Fibroblast of skin of scalp (primary cell): ENCODE results near the gene SDC4.

Experiments
- DNase-seq: peaks from one replicate; pipeline ENCODE4 v3.0.0-alpha.2; 2013

The SDC4 gene

GRCh38 chr20:45294003-45294368 is 54.2 kb downstream of the SDC4 start:
- no peak for DNase-seq

GRCh38 chr20:45293041-45294002 is 54.9 kb downstream of the SDC4 start:
- DNase-seq = peak; percentile 72

GRCh38 chr20:45292343-45292742 is 55.9 kb downstream of the SDC4 start:
- DNase-seq = no peak

- no peak for DNase-seq
These were observed 56.7 kb downstream of the SDC4 start for GRCh38 chr20:45291526-45291925.

- peak; percentile 78 for DNase-seq
These were observed 57.4 kb downstream of the SDC4 start for GRCh38 chr20:45290677-45291355.

- DNase-seq = no peak
These were observed 58.1 kb downstream of the SDC4 start for GRCh38 chr20:45289942-45290676.

GRCh38 chr20:45288860-45289259 is 59.4 kb downstream of the SDC4 start:
- no peak for DNase-seq

- no peak for DNase-seq
These were observed 59.8 kb downstream of the SDC4 start for GRCh38 chr20:45288376-45288775.

GRCh38 chr20:45283551-45284057 is 64.6 kb downstream of the SDC4 start:
- DNase-seq = no peak

GRCh38 chr20:45282700-45283550 is 65.3 kb downstream of the SDC4 start:
- DNase-seq = no peak

- no peak for DNase-seq
These were observed 68.2 kb downstream of the SDC4 start for GRCh38 chr20:45279992-45280391.

GRCh38 chr20:45275338-45275737 is 72.9 kb downstream of the SDC4 start:
- no peak for DNase-seq
